ENCODE results near the gene RBM28. TPM values are rescaled to one million over a fixed set of nuclear protein-coding genes. Genes with fewer than 3 reads are reported as not detected.

RBM28 gene
- total and polyA plus RNA-seq, 2 of the 8 experiments (the other 6 are each of a cell fraction or from before 2014, with no cell fraction given) = 12.8 to 65.3 TPM

DNA sequence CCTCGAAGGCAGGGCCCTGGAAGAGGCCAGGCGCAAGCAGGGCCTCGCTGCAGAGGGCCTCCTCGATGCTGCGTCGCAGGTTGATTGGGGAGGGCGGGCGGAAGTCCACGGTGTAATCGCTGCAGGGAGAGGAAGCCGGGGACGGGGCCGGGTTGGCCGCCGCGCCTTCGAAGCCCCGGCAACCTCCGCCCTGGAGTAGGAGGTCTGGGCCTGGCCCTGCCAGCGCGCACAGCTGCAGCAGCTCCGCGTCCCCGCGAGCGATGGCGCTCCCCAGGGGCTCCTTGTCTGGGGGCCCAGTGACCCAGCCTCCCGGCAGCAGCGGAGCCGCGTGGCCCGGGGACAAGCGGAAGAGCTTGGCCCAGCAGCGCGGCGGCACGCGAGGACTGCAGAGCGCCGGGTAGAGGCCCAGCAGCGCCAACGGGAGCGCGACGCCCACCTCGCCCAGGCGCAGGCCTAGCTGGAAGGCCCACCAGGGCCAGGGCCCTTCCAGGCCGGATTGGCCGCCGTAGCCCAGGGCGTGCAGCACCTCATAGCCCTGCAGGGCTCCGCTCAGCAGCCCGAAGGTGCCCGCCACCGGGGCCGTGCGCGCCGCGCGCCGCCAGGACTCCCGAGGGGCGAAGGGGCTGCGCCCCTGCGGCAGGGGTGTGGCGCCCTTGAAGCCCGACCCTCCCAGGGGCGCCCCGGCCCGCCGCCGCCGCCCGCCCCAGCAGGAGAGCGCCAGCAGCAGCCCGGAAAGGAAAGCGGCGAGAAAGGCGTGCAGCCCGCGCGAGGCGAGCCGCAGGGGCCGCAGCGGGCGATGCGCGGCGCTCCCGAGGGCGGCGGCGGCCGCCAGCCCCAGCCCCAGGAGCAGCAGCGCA is 7.8 kb upstream of the RBM28 start (continued):
- TF ChIP-seq, protein P1, sequence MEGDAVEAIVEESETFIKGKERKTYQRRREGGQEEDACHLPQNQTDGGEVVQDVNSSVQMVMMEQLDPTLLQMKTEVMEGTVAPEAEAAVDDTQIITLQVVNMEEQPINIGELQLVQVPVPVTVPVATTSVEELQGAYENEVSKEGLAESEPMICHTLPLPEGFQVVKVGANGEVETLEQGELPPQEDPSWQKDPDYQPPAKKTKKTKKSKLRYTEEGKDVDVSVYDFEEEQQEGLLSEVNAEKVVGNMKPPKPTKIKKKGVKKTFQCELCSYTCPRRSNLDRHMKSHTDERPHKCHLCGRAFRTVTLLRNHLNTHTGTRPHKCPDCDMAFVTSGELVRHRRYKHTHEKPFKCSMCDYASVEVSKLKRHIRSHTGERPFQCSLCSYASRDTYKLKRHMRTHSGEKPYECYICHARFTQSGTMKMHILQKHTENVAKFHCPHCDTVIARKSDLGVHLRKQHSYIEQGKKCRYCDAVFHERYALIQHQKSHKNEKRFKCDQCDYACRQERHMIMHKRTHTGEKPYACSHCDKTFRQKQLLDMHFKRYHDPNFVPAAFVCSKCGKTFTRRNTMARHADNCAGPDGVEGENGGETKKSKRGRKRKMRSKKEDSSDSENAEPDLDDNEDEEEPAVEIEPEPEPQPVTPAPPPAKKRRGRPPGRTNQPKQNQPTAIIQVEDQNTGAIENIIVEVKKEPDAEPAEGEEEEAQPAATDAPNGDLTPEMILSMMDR (IDR thresholded peaks at IDR 0.05; ENCODE audit: control extremely low read depth in 1 of 3, insufficient read depth in 1 of 3, low read depth in 1 of 3, low read length in 3 of 3) = no peak
- TF ChIP-seq EZH2 (IDR thresholded peaks at IDR 0.05; ENCODE audit: low read depth, low read length, severe bottlenecking) = peak; percentile 87
- no peak for TF ChIP-seq SP2 (IDR thresholded peaks at IDR 0.05; ENCODE audit: low read length)
- no peak for TF ChIP-seq NANOG (IDR thresholded peaks at IDR 0.05; ENCODE audit: insufficient read depth, low read depth, low read length, poor library complexity, severe bottlenecking)
- TF ChIP-seq SP1 (IDR thresholded peaks at IDR 0.05; ENCODE audit: low read depth, low read length) = no peak
- no peak for TF ChIP-seq CBX5 (IDR thresholded peaks at IDR 0.05; ENCODE audit: low read depth, low read length)
- no peak for TF ChIP-seq EGR1 (IDR thresholded peaks at IDR 0.05; ENCODE audit: borderline replicate concordance, low read depth, low read length)
- no peak for TF ChIP-seq SAP30 (IDR thresholded peaks at IDR 0.05; ENCODE audit: insufficient read depth, insufficient replicate concordance, low read length)
- peak; percentile 13; the same call in 1 of the 2 replicates for TF ChIP-seq CREB1 (IDR thresholded peaks at IDR 0.05)
- no peak for TF ChIP-seq CEBPB (IDR thresholded peaks at IDR 0.05; ENCODE audit: low read depth, low read length)
- TF ChIP-seq CHD1 (IDR thresholded peaks at IDR 0.05; ENCODE audit: low read depth, low read length) = no peak
- TF ChIP-seq SUZ12 (IDR thresholded peaks at IDR 0.05; ENCODE audit: low read length) = peak; percentile 80
- no peak for TF ChIP-seq POLR2AphosphoS5 (IDR thresholded peaks at IDR 0.05; ENCODE audit: low read depth, low read length)
- TF ChIP-seq CBX8 (IDR thresholded peaks at IDR 0.05; ENCODE audit: borderline replicate concordance, low read depth, low read length) = no peak
- TF ChIP-seq, protein P2, sequence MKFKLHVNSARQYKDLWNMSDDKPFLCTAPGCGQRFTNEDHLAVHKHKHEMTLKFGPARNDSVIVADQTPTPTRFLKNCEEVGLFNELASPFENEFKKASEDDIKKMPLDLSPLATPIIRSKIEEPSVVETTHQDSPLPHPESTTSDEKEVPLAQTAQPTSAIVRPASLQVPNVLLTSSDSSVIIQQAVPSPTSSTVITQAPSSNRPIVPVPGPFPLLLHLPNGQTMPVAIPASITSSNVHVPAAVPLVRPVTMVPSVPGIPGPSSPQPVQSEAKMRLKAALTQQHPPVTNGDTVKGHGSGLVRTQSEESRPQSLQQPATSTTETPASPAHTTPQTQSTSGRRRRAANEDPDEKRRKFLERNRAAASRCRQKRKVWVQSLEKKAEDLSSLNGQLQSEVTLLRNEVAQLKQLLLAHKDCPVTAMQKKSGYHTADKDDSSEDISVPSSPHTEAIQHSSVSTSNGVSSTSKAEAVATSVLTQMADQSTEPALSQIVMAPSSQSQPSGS (IDR thresholded peaks at IDR 0.05; ENCODE audit: low read length) = no peak
- TF ChIP-seq, protein P3, sequence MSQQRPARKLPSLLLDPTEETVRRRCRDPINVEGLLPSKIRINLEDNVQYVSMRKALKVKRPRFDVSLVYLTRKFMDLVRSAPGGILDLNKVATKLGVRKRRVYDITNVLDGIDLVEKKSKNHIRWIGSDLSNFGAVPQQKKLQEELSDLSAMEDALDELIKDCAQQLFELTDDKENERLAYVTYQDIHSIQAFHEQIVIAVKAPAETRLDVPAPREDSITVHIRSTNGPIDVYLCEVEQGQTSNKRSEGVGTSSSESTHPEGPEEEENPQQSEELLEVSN (IDR thresholded peaks at IDR 0.05) = peak; percentile 95
- no peak for TF ChIP-seq FOSL1 (IDR thresholded peaks at IDR 0.05; ENCODE audit: insufficient read depth, low read depth, low read length)
- no peak for TF ChIP-seq TAF1 (IDR thresholded peaks at IDR 0.05; ENCODE audit: low read depth, low read length)
